Caco-2 (cell line): Measurements from ENCODE around the gene SKOR2. TPM values are rescaled to one million over a fixed set of nuclear protein-coding genes. Genes with fewer than 3 reads are reported as not detected.

Experiments
- BruUV-seq: library from RNA; stranded (reverse); fragments of 400-500 nt; replicated peaks from 2 replicates; lab custom pipeline; 2021; lab: Mats Ljungman, UMichigan
- CTCF ChIA-PET: fragments of 300-600 bp; sonication (Branson Sonifier 250); formaldehyde crosslinking; loops from one replicate; lab custom pipeline; 2022; ENCODE audit warnings: antibody characterized with exemption; lab: Charles Lee
- POLR2A ChIA-PET: fragments of 300-600 bp; sonication (Branson Sonifier 250); formaldehyde crosslinking; loops from one replicate; lab custom pipeline; 2022; ENCODE audit warnings: antibody characterized with exemption; lab: Charles Lee
- DNase-seq, 2 experiments: peaks; one replicate each; pipeline versions ENCODE4 v3.0.0 to v3.0.0-alpha.2; 2020 to 2022
- H3K27me3 ChIP-seq: replicated peaks from 2 replicates; pipeline ENCODE4 v1.6.0; 2011; ENCODE audit warnings: low read length; ENCODE audit not compliant: control insufficient read depth, insufficient read depth
- H3K36me3 ChIP-seq: 2 replicates; pipeline ENCODE4 v1.5.1; 2011; ENCODE audit warnings: low read length; ENCODE audit not compliant: control insufficient read depth, insufficient read depth
- H3K4me1 ChIP-seq: fragments of 250-450 bp; sonication (Bioruptor Pico); 2 replicates; pipeline ENCODE4 v1.5.1; 2020; ENCODE audit warnings: mild to moderate bottlenecking
- H3K4me3 ChIP-seq: 2 replicates; pipeline ENCODE4 v1.5.1; 2011; ENCODE audit warnings: low read depth, mild to moderate bottlenecking, control low read depth, low read length
- H3K9me3 ChIP-seq: fragments of 250-450 bp; sonication (Bioruptor Pico); 2 replicates; pipeline ENCODE4 v1.5.1; 2020; ENCODE audit warnings: mild to moderate bottlenecking, moderate library complexity
- H3K27ac Mint-ChIP-seq: one replicate; pipeline ENCODE4 v1.8.0; 2022; ENCODE audit warnings: mixed read lengths; ENCODE audit not compliant: unreplicated experiment
- H3K27me3 Mint-ChIP-seq: one replicate; pipeline ENCODE4 v1.8.0; 2022; ENCODE audit warnings: mixed read lengths; ENCODE audit not compliant: insufficient read depth, unreplicated experiment
- H3K36me3 Mint-ChIP-seq: one replicate; pipeline ENCODE4 v1.8.0; 2022; ENCODE audit warnings: mild to moderate bottlenecking, mixed read lengths; ENCODE audit not compliant: insufficient read depth, unreplicated experiment
- H3K4me1 Mint-ChIP-seq: one replicate; pipeline ENCODE4 v1.8.0; 2022; ENCODE audit warnings: low read depth, mixed read lengths; ENCODE audit not compliant: unreplicated experiment
- H3K4me3 Mint-ChIP-seq: one replicate; pipeline ENCODE4 v1.8.0; 2022; ENCODE audit warnings: mild to moderate bottlenecking, moderate library complexity, mixed read lengths; ENCODE audit not compliant: unreplicated experiment
- H3K9me3 Mint-ChIP-seq: one replicate; pipeline ENCODE4 v1.8.0; 2022; ENCODE audit warnings: mixed read lengths; ENCODE audit not compliant: unreplicated experiment
- CTCF ChIP-seq, 2 experiments: fragments of 200-600 bp in 1 of 2; IDR thresholded peaks; 1 replicate in 1 of 2; 2 replicates in 1 of 2; pipeline versions ENCODE4 v1.5.1 to v1.8.0; 2011 to 2022; ENCODE audit warnings: antibody characterized with exemption in 1 of 2, control low read depth in 1 of 2, inconsistent platforms in 1 of 2, low read depth in 1 of 2, low read length in 1 of 2, mild to moderate bottlenecking in 1 of 2, moderate library complexity in 1 of 2; ENCODE audit not compliant: insufficient read depth in 1 of 2, severe bottlenecking in 1 of 2, unreplicated experiment in 1 of 2
- intact Hi-C: fragments of 100-400 bp; cut with micrococcal nuclease; formaldehyde crosslinking; loops from one replicate; pipeline ENCODE4 v1.10.0; 2022; ENCODE audit not compliant: unreplicated experiment
- total RNA-seq: library from RNA; stranded (reverse); gene quantifications from 2 replicates; pipeline ENCODE4 v1.2.3, GENCODE V29; 2022

The SKOR2 gene
- total RNA-seq, 1 experiment from 2014 or later: not detected

- Mint-ChIP-seq H3K4me3 (no peak overlapping the region), H3K27ac (no peak overlapping the region), H3K36me3 (no peaks in the 10 kb centered on the region), H3K9me3 (no peaks in the 10 kb centered on the region), H3K27me3 (peaks cover 9% of the 10 kb centered on the region), H3K4me1 (no peaks in the 10 kb centered on the region)
- Histone ChIP-seq H3K27me3 (no peaks in the 10 kb centered on the region), H3K9me3 (no peaks in the 10 kb centered on the region), H3K36me3 (no peaks in the 10 kb centered on the region), H3K4me1 (no peaks in the 10 kb centered on the region), H3K4me3 (no peak overlapping the region)
- TF ChIP-seq CTCF (IDR thresholded peaks at IDR 0.05; ENCODE audit: insufficient read depth in 1 of 2, low read depth in 1 of 2, low read length in 1 of 2, severe bottlenecking in 1 of 2, unreplicated experiment in 1 of 2): no peak
- ChIA-PET POLR2A (no interaction called here), CTCF (no interaction called here)
- no peak for DNase-seq
- no TSS peak for BruUV-seq
- intact Hi-C loops: no loop called here
Observed at GRCh38 chr18:47280121-47280520, 28.7 kb upstream of the SKOR2 start.

GRCh38 chr18:47274961-47275360 lies 23.5 kb upstream of the SKOR2 start:
- Histone ChIP-seq H3K27me3 (no peaks in the 10 kb centered on the region), H3K4me3 (no peak overlapping the region), H3K4me1 (no peaks in the 10 kb centered on the region), H3K9me3 (no peaks in the 10 kb centered on the region), H3K36me3 (no peaks in the 10 kb centered on the region)
- POLR2A ChIA-PET: no interaction called here
- H3K9me3 Mint-ChIP-seq: no peaks in the 10 kb centered on the region
- H3K4me3 Mint-ChIP-seq: no peak overlapping the region
- no peaks in the 10 kb centered on the region for H3K4me1 Mint-ChIP-seq
- H3K27ac Mint-ChIP-seq: no peak overlapping the region
- H3K36me3 Mint-ChIP-seq: no peaks in the 10 kb centered on the region
- BruUV-seq: no TSS peak
- H3K27me3 Mint-ChIP-seq: peaks cover 6% of the 10 kb centered on the region
- CTCF ChIA-PET: no interaction called here
- intact Hi-C loops: no loop called here
- no peak for DNase-seq
- no peak for TF ChIP-seq CTCF (IDR thresholded peaks at IDR 0.05; ENCODE audit: insufficient read depth in 1 of 2, low read depth in 1 of 2, low read length in 1 of 2, severe bottlenecking in 1 of 2, unreplicated experiment in 1 of 2)

- BruUV-seq: no TSS peak
- intact Hi-C loops: no loop called here
- ChIA-PET POLR2A (no interaction called here), CTCF (no interaction called here)
- Histone ChIP-seq H3K36me3 (no peaks in the 10 kb centered on the region), H3K9me3 (no peaks in the 10 kb centered on the region), H3K4me1 (no peaks in the 10 kb centered on the region), H3K27me3 (no peaks in the 10 kb centered on the region), H3K4me3 (no peak overlapping the region)
- Mint-ChIP-seq H3K9me3 (no peaks in the 10 kb centered on the region), H3K4me1 (no peaks in the 10 kb centered on the region), H3K27me3 (no peaks in the 10 kb centered on the region), H3K27ac (no peak overlapping the region), H3K4me3 (no peak overlapping the region), H3K36me3 (no peaks in the 10 kb centered on the region)
- no peak for TF ChIP-seq CTCF (IDR thresholded peaks at IDR 0.05; ENCODE audit: insufficient read depth in 1 of 2, low read depth in 1 of 2, low read length in 1 of 2, severe bottlenecking in 1 of 2, unreplicated experiment in 1 of 2)
- DNase-seq: no peak
Observed at GRCh38 chr18:47265197-47265596, 13.7 kb upstream of the SKOR2 start.
